ENCODE results near the gene GOLGA6C. TPM values are rescaled to one million over a fixed set of nuclear protein-coding genes. Genes with fewer than 3 reads are reported as not detected.
"Not testable (repeated sequence)": the region's sequence is repeated elsewhere in the genome, so short reads cannot be mapped to it uniquely, and the experiment has no call there.

GOLGA6C gene
- total RNA-seq, 4 donors from 2014 or later: not detected

- Histone ChIP-seq H3K4me3 (no peak overlapping the region), H3K9me3 (no peaks in the 10 kb centered on the region), H3K27ac (no peak overlapping the region), H3K4me1 (no peaks in the 10 kb centered on the region), H3K27me3 (no peaks in the 10 kb centered on the region), H3K36me3 (peaks cover 0 to 19% (median 8%) of the 10 kb centered on the region in 4 donors)
- intact Hi-C loops (cut with DNase I; ENCODE audit: low total_unique reads) (no loop called here), in situ Hi-C loops (cut with MboI; ENCODE audit: low pct_ligation_motif_present in 1 of 4, low pct_unique_long_range_greater_than_20kb in 1 of 4, low sequenced_read_pairs in 3 of 4) (no loop called here)
- TF ChIP-seq POLR2AphosphoS5 (IDR thresholded peaks at IDR 0.05): no peak
- no peak for TF ChIP-seq EP300 (IDR thresholded peaks at IDR 0.05; ENCODE audit: low read depth)
- TF ChIP-seq POLR2A (IDR thresholded peaks at IDR 0.05): no peak
- TF ChIP-seq CTCF (IDR thresholded peaks at IDR 0.05): no peak
- 70 to 79% methylated on average over 4 to 13 of the region's 13 CpGs for WGBS, 2 donors (ENCODE audit: low coverage in 1 of 2)
- no peak for DNase-seq
These were observed 43.6 kb upstream of the GOLGA6C start for GRCh38 chr15:75214293-75215096.

- no peaks in the 10 kb centered on the region for H3K9me3 ChIP-seq
- in situ Hi-C loops (cut with MboI; ENCODE audit: low pct_ligation_motif_present in 1 of 4, low pct_unique_long_range_greater_than_20kb in 1 of 4, low sequenced_read_pairs in 3 of 4): no loop called here
- TF ChIP-seq CTCF (IDR thresholded peaks at IDR 0.05) (no peak), POLR2A (IDR thresholded peaks at IDR 0.05) (no peak), EP300 (IDR thresholded peaks at IDR 0.05; ENCODE audit: low read depth) (no peak), POLR2AphosphoS5 (IDR thresholded peaks at IDR 0.05) (no peak)
- no peaks in the 10 kb centered on the region for H3K4me1 ChIP-seq
- no peak for DNase-seq
- no peaks in the 10 kb centered on the region for H3K27me3 ChIP-seq
- WGBS, 2 donors (ENCODE audit: low coverage in 1 of 2): 89% methylated on average over 5 of the region's 5 CpGs; no CpG with 5 or more reads in 1 of the 2 donors
- H3K27ac ChIP-seq: no peak overlapping the region
- peaks cover 0 to 18% (median 8%) of the 10 kb centered on the region in 4 donors for H3K36me3 ChIP-seq
- intact Hi-C loops (cut with DNase I; ENCODE audit: low total_unique reads): no loop called here
- H3K4me3 ChIP-seq: no peak overlapping the region
These were observed 42.8 kb upstream of the GOLGA6C start for GRCh38 chr15:75215107-75216004.

- Histone ChIP-seq H3K27ac (no peak overlapping the region), H3K27me3 (no peaks in the 10 kb centered on the region), H3K4me1 (no peaks in the 10 kb centered on the region), H3K4me3 (no peak overlapping the region), H3K36me3 (peaks cover 0 to 4% (median 1%) of the 10 kb centered on the region in 4 donors), H3K9me3 (no peaks in the 10 kb centered on the region)
- 88% methylated on average over 6 of the region's 6 CpGs; no CpG with 5 or more reads in 1 of the 2 donors for WGBS, 2 donors (ENCODE audit: low coverage in 1 of 2)
- in situ Hi-C loops (cut with MboI; ENCODE audit: low pct_ligation_motif_present in 1 of 4, low pct_unique_long_range_greater_than_20kb in 1 of 4, low sequenced_read_pairs in 3 of 4): no loop called here
- no peak for DNase-seq
- intact Hi-C loops (cut with DNase I; ENCODE audit: low total_unique reads): no loop called here
- no peak for TF ChIP-seq CTCF (IDR thresholded peaks at IDR 0.05)
- no peak for TF ChIP-seq POLR2A (IDR thresholded peaks at IDR 0.05)
- no peak for TF ChIP-seq POLR2AphosphoS5 (IDR thresholded peaks at IDR 0.05)
- TF ChIP-seq EP300 (IDR thresholded peaks at IDR 0.05; ENCODE audit: low read depth): no peak
These were observed 41.1 kb upstream of the GOLGA6C start for GRCh38 chr15:75217012-75217411.

GRCh38 chr15:75217574-75217973, 40.6 kb upstream of the GOLGA6C start:
- intact Hi-C loops (cut with DNase I; ENCODE audit: low total_unique reads); DNase-seq; H3K4me3 ChIP-seq; H3K4me1 ChIP-seq; H3K36me3 ChIP-seq; in situ Hi-C loops (cut with MboI; ENCODE audit: low pct_ligation_motif_present in 1 of 4, low pct_unique_long_range_greater_than_20kb in 1 of 4, low sequenced_read_pairs in 3 of 4); H3K27ac ChIP-seq; H3K9me3 ChIP-seq; H3K27me3 ChIP-seq: not testable (repeated sequence)
- 91 to 100% methylated on average over 1 to 3 of the region's 3 CpGs for whole genome bisulfite sequencing, 2 donors (ENCODE audit: low coverage in 1 of 2)

- H3K27ac ChIP-seq; H3K27me3 ChIP-seq; H3K36me3 ChIP-seq; H3K4me3 ChIP-seq; intact Hi-C loops (cut with DNase I; ENCODE audit: low total_unique reads); H3K9me3 ChIP-seq; in situ Hi-C loops (cut with MboI; ENCODE audit: low pct_ligation_motif_present in 1 of 4, low pct_unique_long_range_greater_than_20kb in 1 of 4, low sequenced_read_pairs in 3 of 4); H3K4me1 ChIP-seq: not testable (repeated sequence)
- peak; percentile 26 for DNase-seq
- 38 to 40% methylated on average over 1 to 4 of the region's 4 CpGs for WGBS, 2 donors (ENCODE audit: low coverage in 1 of 2)
These were observed 38.6 kb upstream of the GOLGA6C start for GRCh38 chr15:75219507-75219929.
